ENCODE results near the gene HCRT. TPM values are rescaled to one million over a fixed set of nuclear protein-coding genes. Genes with fewer than 3 reads are reported as not detected.
A peak's percentile ranks its signal among the peaks of the same experiment; 100 is the strongest.

Gene HCRT
- total and polyA plus RNA-seq, 2 of the 4 experiments (the other 2 are of a cell fraction), result not detected

DNA sequence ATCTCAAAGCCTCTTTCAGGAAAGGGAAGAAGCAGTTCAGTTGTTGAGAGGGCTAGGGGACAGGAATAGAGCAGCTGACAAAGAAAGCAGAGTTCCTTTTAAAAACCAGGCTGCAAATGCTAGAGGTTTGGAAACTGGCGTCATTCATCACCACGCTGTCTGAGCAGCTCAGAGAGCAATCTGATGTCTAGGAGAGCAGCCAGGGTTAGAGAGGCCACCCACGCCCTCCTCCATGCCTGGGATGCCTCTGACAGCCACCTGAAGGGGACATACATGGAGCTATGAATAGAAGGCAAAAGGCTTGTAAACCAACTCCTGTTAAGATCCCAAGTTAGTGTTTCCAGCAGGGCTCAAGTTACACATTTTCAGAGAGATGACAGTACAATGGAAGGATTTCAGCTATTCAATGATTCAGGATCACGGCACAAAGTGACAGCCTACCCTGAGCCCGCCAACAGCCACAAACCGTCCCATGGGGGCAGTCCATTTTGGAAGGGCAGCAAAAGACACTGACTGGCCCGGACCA, 42.8 kb downstream of the HCRT start:
- peak overlapping the region; percentile 33; the same call in 1 of the 2 replicates for H3K4me2 ChIP-seq (ENCODE audit: low read depth, low read length)
- no peaks in the 10 kb centered on the region for H3K27me3 ChIP-seq (ENCODE audit: control insufficient read depth, insufficient read depth, low read length)
- ATAC-seq (ENCODE audit: low read depth), result peak; percentile 77
- no peak overlapping the region for H4K5ac ChIP-seq (ENCODE audit: low read depth, low read length)
- H3K9ac ChIP-seq (ENCODE audit: low read depth, low read length), result no peak overlapping the region
- ChIA-PET POLR2A (ENCODE audit: unreplicated experiment) (no interaction called here), CTCF (no interaction called here)
- H2AK5ac ChIP-seq (ENCODE audit: low read depth, low read length), result peak overlapping the region; percentile 58; the same call in 1 of the 2 replicates
- no peak overlapping the region for H2BK20ac ChIP-seq (ENCODE audit: low read depth, low read length)
- H3K4me1 ChIP-seq (ENCODE audit: control insufficient read depth, insufficient read depth, low read length), result peaks cover 26% of the 10 kb centered on the region
- H2BK120ac ChIP-seq (ENCODE audit: low read depth, low read length), result peak overlapping the region; percentile 64
- intact Hi-C loops (cut with micrococcal nuclease) (no loop called here), in situ Hi-C loops (cut with MboI; ENCODE audit: low sequenced_read_pairs) (no loop called here), dilution Hi-C loops (cut with HindIII; ENCODE audit: low sequenced_read_pairs, unreplicated experiment) (no loop called here)
- peak overlapping the region; percentile 87 for H2BK5ac ChIP-seq (ENCODE audit: low read depth, low read length, poor library complexity, severe bottlenecking)
- peak overlapping the region in 1 of 2 experiments; percentile 6; a peak in 1 of 4 replicates for H4K8ac ChIP-seq (ENCODE audit: low read depth in 2 of 2, low read length in 2 of 2)
- peak overlapping the region; percentile 49 for H2AK9ac ChIP-seq (replicated peaks; ENCODE audit: low read depth, low read length, poor library complexity)
- H3K9me3 ChIP-seq (ENCODE audit: control insufficient read depth, insufficient read depth, low read length), result no peaks in the 10 kb centered on the region
- H3K4me3 ChIP-seq (ENCODE audit: insufficient read depth, low read depth, low read length), result no peak overlapping the region
- H3K23ac ChIP-seq (ENCODE audit: low read depth, low read length), result peak overlapping the region; percentile 55; the same call in 1 of the 2 replicates
- peak overlapping the region; percentile 55 for H3K27ac ChIP-seq (ENCODE audit: insufficient read depth, low read length)
- peak overlapping the region; percentile 8; the same call in 1 of the 2 replicates for H4K91ac ChIP-seq (ENCODE audit: insufficient read depth, low read depth, low read length)
- peak overlapping the region; percentile 67; the same call in 1 of the 2 replicates for H3K14ac ChIP-seq (replicated peaks; ENCODE audit: low read depth, low read length)
- peaks cover 42% of the 10 kb centered on the region for H3K9me1 ChIP-seq (ENCODE audit: insufficient read depth, low read length)
- H3K36me3 ChIP-seq (ENCODE audit: control insufficient read depth, insufficient read depth, low read length), result peaks cover 19% of the 10 kb centered on the region
- H3K56ac ChIP-seq (ENCODE audit: extremely low read depth, insufficient read depth, low read length), result no peak overlapping the region
- WGBS, 2 experiments (ENCODE audit: extremely low coverage in 2 of 2, insufficient read length in 1 of 2), result 33% methylated on average over 6 of the region's 7 CpGs; no CpG with 5 or more reads in 1 of the 2 experiments
- BruUV-seq (replicated peaks), result no TSS peak
- H2AFZ ChIP-seq (replicated peaks; ENCODE audit: low read length, poor library complexity), result no peak overlapping the region
- H4K20me1 ChIP-seq (ENCODE audit: insufficient read depth, low read length), result peaks cover 69% of the 10 kb centered on the region
- no peak overlapping the region for H3K18ac ChIP-seq (ENCODE audit: low read depth, low read length)
- H3K79me1 ChIP-seq (ENCODE audit: low read depth in 1 of 2, low read length in 2 of 2), result peaks cover 21 to 70% of the 10 kb centered on the region in 2 experiments
- peak overlapping the region; percentile 74 for H3K4ac ChIP-seq (ENCODE audit: low read depth, low read length)
- no peak overlapping the region; the same call in 2 of the 3 replicates for H2BK15ac ChIP-seq (ENCODE audit: low read depth, low read length)
- peak; percentile 87 for DNase-seq
- TF ChIP-seq POLR2A (IDR thresholded peaks at IDR 0.05; ENCODE audit: low read depth, low read length), result no peak
- TF ChIP-seq, protein P1, sequence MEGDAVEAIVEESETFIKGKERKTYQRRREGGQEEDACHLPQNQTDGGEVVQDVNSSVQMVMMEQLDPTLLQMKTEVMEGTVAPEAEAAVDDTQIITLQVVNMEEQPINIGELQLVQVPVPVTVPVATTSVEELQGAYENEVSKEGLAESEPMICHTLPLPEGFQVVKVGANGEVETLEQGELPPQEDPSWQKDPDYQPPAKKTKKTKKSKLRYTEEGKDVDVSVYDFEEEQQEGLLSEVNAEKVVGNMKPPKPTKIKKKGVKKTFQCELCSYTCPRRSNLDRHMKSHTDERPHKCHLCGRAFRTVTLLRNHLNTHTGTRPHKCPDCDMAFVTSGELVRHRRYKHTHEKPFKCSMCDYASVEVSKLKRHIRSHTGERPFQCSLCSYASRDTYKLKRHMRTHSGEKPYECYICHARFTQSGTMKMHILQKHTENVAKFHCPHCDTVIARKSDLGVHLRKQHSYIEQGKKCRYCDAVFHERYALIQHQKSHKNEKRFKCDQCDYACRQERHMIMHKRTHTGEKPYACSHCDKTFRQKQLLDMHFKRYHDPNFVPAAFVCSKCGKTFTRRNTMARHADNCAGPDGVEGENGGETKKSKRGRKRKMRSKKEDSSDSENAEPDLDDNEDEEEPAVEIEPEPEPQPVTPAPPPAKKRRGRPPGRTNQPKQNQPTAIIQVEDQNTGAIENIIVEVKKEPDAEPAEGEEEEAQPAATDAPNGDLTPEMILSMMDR (conservative IDR thresholded peaks at IDR 0.05; ENCODE audit: low read depth, low read length), result no peak; the same call in 1 of the 2 replicates
- no peak for TF ChIP-seq RAD21 (IDR thresholded peaks at IDR 0.05; ENCODE audit: low read length)
- TF ChIP-seq RFX5 (IDR thresholded peaks at IDR 0.05; ENCODE audit: low read depth, low read length), result peak; percentile 35; the same call in 1 of the 2 replicates
- peak; percentile 42; the same call in 1 of the 2 replicates for TF ChIP-seq FOS (IDR thresholded peaks at IDR 0.05; ENCODE audit: low read depth, low read length)
- TF ChIP-seq MAZ (IDR thresholded peaks at IDR 0.05; ENCODE audit: borderline replicate concordance, low read depth, low read length), result no peak
- TF ChIP-seq, protein P2, sequence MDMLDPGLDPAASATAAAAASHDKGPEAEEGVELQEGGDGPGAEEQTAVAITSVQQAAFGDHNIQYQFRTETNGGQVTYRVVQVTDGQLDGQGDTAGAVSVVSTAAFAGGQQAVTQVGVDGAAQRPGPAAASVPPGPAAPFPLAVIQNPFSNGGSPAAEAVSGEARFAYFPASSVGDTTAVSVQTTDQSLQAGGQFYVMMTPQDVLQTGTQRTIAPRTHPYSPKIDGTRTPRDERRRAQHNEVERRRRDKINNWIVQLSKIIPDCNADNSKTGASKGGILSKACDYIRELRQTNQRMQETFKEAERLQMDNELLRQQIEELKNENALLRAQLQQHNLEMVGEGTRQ (IDR thresholded peaks at IDR 0.05; ENCODE audit: low read depth, low read length), result no peak
- TF ChIP-seq CHD1 (IDR thresholded peaks at IDR 0.05; ENCODE audit: low read depth, low read length), result no peak
- TF ChIP-seq MAFK (IDR thresholded peaks at IDR 0.05; ENCODE audit: low read depth, low read length), result 0 out of 2 replicates have a peak, but pooled peaks have one; percentile 8
- TF ChIP-seq MXI1 (IDR thresholded peaks at IDR 0.05; ENCODE audit: borderline replicate concordance, low read depth, low read length), result peak; percentile 63; the same call in 1 of the 2 replicates
- no peak for TF ChIP-seq RCOR1 (IDR thresholded peaks at IDR 0.05; ENCODE audit: insufficient replicate concordance, low read length)
- no peak for TF ChIP-seq SMC3 (IDR thresholded peaks at IDR 0.05; ENCODE audit: low read depth, low read length)
- no peak for TF ChIP-seq NFE2L2 (IDR thresholded peaks at IDR 0.05; ENCODE audit: low read depth, low read length)
- TF ChIP-seq, protein P3, sequence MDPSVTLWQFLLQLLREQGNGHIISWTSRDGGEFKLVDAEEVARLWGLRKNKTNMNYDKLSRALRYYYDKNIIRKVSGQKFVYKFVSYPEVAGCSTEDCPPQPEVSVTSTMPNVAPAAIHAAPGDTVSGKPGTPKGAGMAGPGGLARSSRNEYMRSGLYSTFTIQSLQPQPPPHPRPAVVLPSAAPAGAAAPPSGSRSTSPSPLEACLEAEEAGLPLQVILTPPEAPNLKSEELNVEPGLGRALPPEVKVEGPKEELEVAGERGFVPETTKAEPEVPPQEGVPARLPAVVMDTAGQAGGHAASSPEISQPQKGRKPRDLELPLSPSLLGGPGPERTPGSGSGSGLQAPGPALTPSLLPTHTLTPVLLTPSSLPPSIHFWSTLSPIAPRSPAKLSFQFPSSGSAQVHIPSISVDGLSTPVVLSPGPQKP (IDR thresholded peaks at IDR 0.05; ENCODE audit: borderline replicate concordance, low read depth, low read length), result no peak
- peak; percentile 19; the same call in 1 of the 2 replicates for TF ChIP-seq BHLHE40 (IDR thresholded peaks at IDR 0.05; ENCODE audit: low read depth, low read length)

Data from IMR-90 (cell line).